H1 (cell line): ENCODE data around the gene SLC9C2. TPM values are rescaled to one million over a fixed set of nuclear protein-coding genes. Genes with fewer than 3 reads are reported as not detected.

Experiments used
- ATF3 ChIP-seq: IDR thresholded peaks from 2 replicates; pipeline ENCODE4 v1.6.1; 2011; ENCODE audit warnings: low read depth, mild to moderate bottlenecking, low read length; ENCODE audit not compliant: insufficient read depth
- CEBPB ChIP-seq: IDR thresholded peaks from 2 replicates; pipeline ENCODE4 v1.6.1; 2012; ENCODE audit warnings: low read depth, low read length
- CHD1 ChIP-seq: IDR thresholded peaks from 2 replicates; pipeline ENCODE4 v1.6.1; 2012; ENCODE audit warnings: low read depth, low read length, improper control_type of control experiment
- CHD7 ChIP-seq: fragments of 300-600 bp; sonication (generic); IDR thresholded peaks from 2 replicates; pipeline ENCODE4 v1.7.1; 2012; ENCODE audit warnings: low read length, moderate library complexity, mild to moderate bottlenecking, inconsistent platforms; ENCODE audit not compliant: insufficient replicate concordance
- HDAC6 ChIP-seq: IDR thresholded peaks from one replicate; pipeline ENCODE4 v1.7.1; 2012; ENCODE audit warnings: low read depth, mild to moderate bottlenecking, inconsistent platforms, low read length, moderate library complexity
- KDM4A ChIP-seq: IDR thresholded peaks from one replicate; pipeline ENCODE4 v1.7.1; 2012; ENCODE audit warnings: low read depth, mild to moderate bottlenecking, moderate library complexity, low read length, inconsistent platforms; ENCODE audit not compliant: severe bottlenecking
- MAFK ChIP-seq: IDR thresholded peaks from 2 replicates; pipeline ENCODE4 v1.6.1; 2012; ENCODE audit warnings: low read depth, mild to moderate bottlenecking, improper control_type of control experiment, low read length
- POU5F1 ChIP-seq: IDR thresholded peaks from 2 replicates; pipeline ENCODE4 v1.6.1; 2011; ENCODE audit warnings: low read depth, mild to moderate bottlenecking, low read length, moderate library complexity
- SP4 ChIP-seq: IDR thresholded peaks from 2 replicates; pipeline ENCODE4 v1.6.1; 2012; ENCODE audit warnings: low read length, inconsistent platforms
- polyA plus RNA-seq, 7 experiments: library from polyadenylated mRNA; depleted of rRNA in 3 of 7; stranded (reverse) in 5 of 7; unstranded in 2 of 7; fragments of >200 nt in 5 of 7; fragments of 200-250 nt in 2 of 7; gene quantifications; 1 replicate in 5 of 7; 2 replicates in 1 of 7; 4 replicates in 1 of 7; pipeline versions ENCODE4 v1.2.1 to v1.2.3, GENCODE V29; 2011 to 2013; ENCODE audit warnings: missing spikeins in 2 of 7, mixed read lengths in 2 of 7
- total RNA-seq: library from RNA; stranded (reverse); fragmentation: NEBNext Ultra II Directional; extraction: Animal tissue kit (Norgen Biotek cat#: 25700); gene quantifications from 2 replicates; pipeline ENCODE4 v1.2.1, GENCODE V29; 2021

The SLC9C2 gene
- total and polyA plus RNA-seq, 2 of the 8 experiments (the other 6 are each of a cell fraction or from before 2014, with no cell fraction given), result not detected

- TF ChIP-seq CHD7 (no peak), ATF3 (peak; percentile 96), HDAC6 (no peak), SP4 (no peak), MAFK (no peak), POU5F1 (no peak), CEBPB (no peak; the same call in 1 of the 2 replicates), CHD1 (no peak), KDM4A (peak; percentile 59)
Observed at GRCh38 chr1:173476665-173477285, 126.1 kb downstream of the SLC9C2 start (continued).
